ENCODE data around the gene SYN1.

- TF ChIP-seq CTCF (IDR thresholded peaks at IDR 0.05; ENCODE audit: low read depth, low read length) (no peak), POLR2A (IDR thresholded peaks at IDR 0.05; ENCODE audit: extremely low read depth, insufficient read length) (no peak), MAX (IDR thresholded peaks at IDR 0.05; ENCODE audit: low read depth, low read length) (no peak)
Measured at GRCh38 chrX:47608130-47608810, 11.4 kb downstream of the SYN1 start.

Data from NB4 (cell line).